ENCODE measurements around the gene OR2A25.
"Not testable (repeated sequence)": the region's sequence is repeated elsewhere in the genome, so short reads cannot be mapped to it uniquely, and the experiment has no call there.

The OR2A25 gene

GRCh38 chr7:144032985-144033709 is 36.5 kb upstream of the OR2A25 start:
- Histone ChIP-seq H3K4me3 (ENCODE audit: low read length) (no peak overlapping the region), H3K4me1 (ENCODE audit: control insufficient read depth, insufficient read depth, low read length) (no peaks in the 10 kb centered on the region), H3K36me3 (ENCODE audit: control insufficient read depth, insufficient read depth, low read length) (no peaks in the 10 kb centered on the region), H3K9me3 (ENCODE audit: control insufficient read depth, insufficient read depth, low read length) (no peaks in the 10 kb centered on the region), H3K27me3 (ENCODE audit: control insufficient read depth, insufficient read depth, low read length) (no peaks in the 10 kb centered on the region), H3K27ac (ENCODE audit: low read length) (no peak overlapping the region)
- WGBS (ENCODE audit: insufficient coverage, insufficient read length): no CpG with 5 or more reads among the region's 1 CpG
- DNase-seq (ENCODE audit: low read depth, low spot score): no peak

- Histone ChIP-seq H3K27me3 (ENCODE audit: control insufficient read depth, insufficient read depth, low read length) (no peaks in the 10 kb centered on the region), H3K4me3 (ENCODE audit: low read length) (no peak overlapping the region), H3K27ac (ENCODE audit: low read length) (no peak overlapping the region), H3K9me3 (ENCODE audit: control insufficient read depth, insufficient read depth, low read length) (no peaks in the 10 kb centered on the region), H3K4me1 (ENCODE audit: control insufficient read depth, insufficient read depth, low read length) (no peaks in the 10 kb centered on the region), H3K36me3 (ENCODE audit: control insufficient read depth, insufficient read depth, low read length) (no peaks in the 10 kb centered on the region)
- DNase-seq (ENCODE audit: low read depth, low spot score): no peak
These were observed 34.2 kb upstream of the OR2A25 start for GRCh38 chr7:144035385-144035784.

GRCh38 chr7:144036302-144036885 is 33.2 kb upstream of the OR2A25 start:
- no CpG with 5 or more reads among the region's 1 CpG for WGBS (ENCODE audit: insufficient coverage, insufficient read length)
- DNase-seq (ENCODE audit: low read depth, low spot score): no peak
- no peaks in the 10 kb centered on the region for H3K4me1 ChIP-seq (ENCODE audit: control insufficient read depth, insufficient read depth, low read length)
- H3K36me3 ChIP-seq (ENCODE audit: control insufficient read depth, insufficient read depth, low read length): no peaks in the 10 kb centered on the region
- no peaks in the 10 kb centered on the region for H3K9me3 ChIP-seq (ENCODE audit: control insufficient read depth, insufficient read depth, low read length)
- no peak overlapping the region for H3K27ac ChIP-seq (ENCODE audit: low read length)
- H3K27me3 ChIP-seq (ENCODE audit: control insufficient read depth, insufficient read depth, low read length): no peaks in the 10 kb centered on the region
- no peak overlapping the region for H3K4me3 ChIP-seq (ENCODE audit: low read length)

GRCh38 chr7:144037414-144038035 is 32.1 kb upstream of the OR2A25 start:
- Histone ChIP-seq H3K9me3 (ENCODE audit: control insufficient read depth, insufficient read depth, low read length) (no peaks in the 10 kb centered on the region), H3K4me1 (ENCODE audit: control insufficient read depth, insufficient read depth, low read length) (no peaks in the 10 kb centered on the region), H3K4me3 (ENCODE audit: low read length) (no peak overlapping the region), H3K27me3 (ENCODE audit: control insufficient read depth, insufficient read depth, low read length) (no peaks in the 10 kb centered on the region), H3K36me3 (ENCODE audit: control insufficient read depth, insufficient read depth, low read length) (no peaks in the 10 kb centered on the region), H3K27ac (ENCODE audit: low read length) (no peak overlapping the region)
- WGBS (ENCODE audit: insufficient coverage, insufficient read length): no CpG with 5 or more reads among the region's 1 CpG
- DNase-seq (ENCODE audit: low read depth, low spot score): no peak

- Histone ChIP-seq H3K27ac (ENCODE audit: low read length) (no peak overlapping the region), H3K4me3 (ENCODE audit: low read length) (no peak overlapping the region), H3K9me3 (ENCODE audit: control insufficient read depth, insufficient read depth, low read length) (no peaks in the 10 kb centered on the region), H3K36me3 (ENCODE audit: control insufficient read depth, insufficient read depth, low read length) (no peaks in the 10 kb centered on the region), H3K27me3 (ENCODE audit: control insufficient read depth, insufficient read depth, low read length) (no peaks in the 10 kb centered on the region), H3K4me1 (ENCODE audit: control insufficient read depth, insufficient read depth, low read length) (no peaks in the 10 kb centered on the region)
- whole genome bisulfite sequencing (ENCODE audit: insufficient coverage, insufficient read length): no CpG with 5 or more reads among the region's 4 CpGs
- no peak for DNase-seq (ENCODE audit: low read depth, low spot score)
These were observed 30.7 kb upstream of the OR2A25 start for GRCh38 chr7:144038887-144039286.

- Histone ChIP-seq H3K4me1 (ENCODE audit: control insufficient read depth, insufficient read depth, low read length) (no peaks in the 10 kb centered on the region), H3K36me3 (ENCODE audit: control insufficient read depth, insufficient read depth, low read length) (no peaks in the 10 kb centered on the region), H3K27me3 (ENCODE audit: control insufficient read depth, insufficient read depth, low read length) (no peaks in the 10 kb centered on the region), H3K9me3 (ENCODE audit: control insufficient read depth, insufficient read depth, low read length) (no peaks in the 10 kb centered on the region), H3K27ac (ENCODE audit: low read length) (no peak within 1 kb of the TSS), H3K4me3 (ENCODE audit: low read length) (no peak within 1 kb of the TSS)
- no peak for DNase-seq (ENCODE audit: low read depth, low spot score)
- WGBS (ENCODE audit: insufficient coverage, insufficient read length): no CpG with 5 or more reads among the region's 1 CpG
These were observed 21.0 kb upstream of the OR2A25 start, which contains the start of gene OR2A5 for GRCh38 chr7:144048648-144049047. TSS of gene OR2A5 (plus strand) at chr7:144048948. CDS start at chr7:144050402, 1,454 bp downstream.

- Histone ChIP-seq H3K4me3 (ENCODE audit: low read length) (no peak overlapping the region), H3K27ac (ENCODE audit: low read length) (no peak overlapping the region), H3K4me1 (ENCODE audit: control insufficient read depth, insufficient read depth, low read length) (no peaks in the 10 kb centered on the region), H3K9me3 (ENCODE audit: control insufficient read depth, insufficient read depth, low read length) (no peaks in the 10 kb centered on the region), H3K36me3 (ENCODE audit: control insufficient read depth, insufficient read depth, low read length) (no peaks in the 10 kb centered on the region), H3K27me3 (ENCODE audit: control insufficient read depth, insufficient read depth, low read length) (no peaks in the 10 kb centered on the region)
- no peak for DNase-seq (ENCODE audit: low read depth, low spot score)
- no CpG with 5 or more reads among the region's 2 CpGs for WGBS (ENCODE audit: insufficient coverage, insufficient read length)
These were observed 20.1 kb upstream of the OR2A25 start for GRCh38 chr7:144049491-144049890.

- no peaks in the 10 kb centered on the region for H3K4me1 ChIP-seq (ENCODE audit: control insufficient read depth, insufficient read depth, low read length)
- WGBS (ENCODE audit: insufficient coverage, insufficient read length): no CpG with 5 or more reads among the region's 3 CpGs
- no peaks in the 10 kb centered on the region for H3K9me3 ChIP-seq (ENCODE audit: control insufficient read depth, insufficient read depth, low read length)
- DNase-seq (ENCODE audit: low read depth, low spot score): no peak
- no peak overlapping the region for H3K4me3 ChIP-seq (ENCODE audit: low read length)
- no peaks in the 10 kb centered on the region for H3K36me3 ChIP-seq (ENCODE audit: control insufficient read depth, insufficient read depth, low read length)
- H3K27ac ChIP-seq (ENCODE audit: low read length): no peak overlapping the region
- H3K27me3 ChIP-seq (ENCODE audit: control insufficient read depth, insufficient read depth, low read length): no peaks in the 10 kb centered on the region
These were observed 19.5 kb upstream of the OR2A25 start for GRCh38 chr7:144050093-144050492.

- not testable (repeated sequence) for H3K4me3 ChIP-seq (ENCODE audit: low read length); DNase-seq (ENCODE audit: low read depth, low spot score); H3K27ac ChIP-seq (ENCODE audit: low read length); H3K4me1 ChIP-seq (ENCODE audit: control insufficient read depth, insufficient read depth, low read length); H3K36me3 ChIP-seq (ENCODE audit: control insufficient read depth, insufficient read depth, low read length); H3K27me3 ChIP-seq (ENCODE audit: control insufficient read depth, insufficient read depth, low read length); H3K9me3 ChIP-seq (ENCODE audit: control insufficient read depth, insufficient read depth, low read length)
- no CpG with 5 or more reads among the region's 8 CpGs for WGBS (ENCODE audit: insufficient coverage, insufficient read length)
These were observed 18.7 kb upstream of the OR2A25 start for GRCh38 chr7:144050884-144051283.

GRCh38 chr7:144057954-144058353 is 11.7 kb upstream of the OR2A25 start:
- Histone ChIP-seq H3K27ac (ENCODE audit: low read length) (no peak overlapping the region), H3K36me3 (ENCODE audit: control insufficient read depth, insufficient read depth, low read length) (no peaks in the 10 kb centered on the region; the same call in 1 of the 2 replicates), H3K4me1 (ENCODE audit: control insufficient read depth, insufficient read depth, low read length) (no peaks in the 10 kb centered on the region), H3K27me3 (ENCODE audit: control insufficient read depth, insufficient read depth, low read length) (no peaks in the 10 kb centered on the region), H3K9me3 (ENCODE audit: control insufficient read depth, insufficient read depth, low read length) (no peaks in the 10 kb centered on the region), H3K4me3 (ENCODE audit: low read length) (no peak overlapping the region)
- no CpG with 5 or more reads among the region's 3 CpGs for WGBS (ENCODE audit: insufficient coverage, insufficient read length)
- DNase-seq (ENCODE audit: low read depth, low spot score): no peak

Data from iPS DF 6.9 (cell line).